Immature natural killer cell (primary cell): ENCODE data around the gene DOK5. TPM values are rescaled to one million over a fixed set of nuclear protein-coding genes. Genes with fewer than 3 reads are reported as not detected.
"Not testable (repeated sequence)": the region's sequence is repeated elsewhere in the genome, so short reads cannot be mapped to it uniquely, and the experiment has no call there.

ENCODE experiments used
- DNase-seq, 3 donors: peaks; one replicate each; pipeline ENCODE4 v3.0.0; 2022; ENCODE audit warnings: mixed read lengths in 1 of 3
- H3K27ac Mint-ChIP-seq, 6 donors: one replicate each; pipeline ENCODE4 v1.8.0; 2020; ENCODE audit warnings: mixed read lengths in 6 of 6, mild to moderate bottlenecking in 5 of 6, inconsistent platforms in 4 of 6, moderate library complexity in 3 of 6
- H3K27me3 Mint-ChIP-seq, 3 donors: one replicate each; pipeline ENCODE4 v1.8.0; 2020 to 2021; ENCODE audit warnings: low read depth in 3 of 3, mild to moderate bottlenecking in 3 of 3, mixed read lengths in 3 of 3, moderate library complexity in 3 of 3, inconsistent platforms in 1 of 3
- H3K36me3 Mint-ChIP-seq, 3 donors: one replicate each; pipeline ENCODE4 v1.8.0; 2020; ENCODE audit warnings: mixed read lengths in 3 of 3, inconsistent platforms in 2 of 3, mild to moderate bottlenecking in 2 of 3
- H3K4me1 Mint-ChIP-seq, 2 donors: one replicate each; pipeline ENCODE4 v1.8.0; 2020; ENCODE audit warnings: inconsistent platforms in 2 of 2, mild to moderate bottlenecking in 2 of 2, mixed read lengths in 2 of 2, moderate library complexity in 1 of 2
- H3K4me3 Mint-ChIP-seq, 5 donors: one replicate each; pipeline ENCODE4 v1.8.0; 2020; ENCODE audit warnings: mild to moderate bottlenecking in 5 of 5, mixed read lengths in 5 of 5, inconsistent platforms in 3 of 5, moderate library complexity in 3 of 5
- H3K9me3 Mint-ChIP-seq, 6 donors: one replicate each; pipeline ENCODE4 v1.8.0; 2020; ENCODE audit warnings: mild to moderate bottlenecking in 6 of 6, mixed read lengths in 6 of 6, inconsistent platforms in 4 of 6, moderate library complexity in 3 of 6
- polyA plus RNA-seq, 3 donors: library from polyadenylated mRNA; unstranded; fragments of 300-500 nt; fragmentation: Illumina TruSeq; gene quantifications; one replicate each; pipeline ENCODE4 v1.2.3, GENCODE V29; 2021

DOK5 gene
- polyA plus RNA-seq: not detected

DNA sequence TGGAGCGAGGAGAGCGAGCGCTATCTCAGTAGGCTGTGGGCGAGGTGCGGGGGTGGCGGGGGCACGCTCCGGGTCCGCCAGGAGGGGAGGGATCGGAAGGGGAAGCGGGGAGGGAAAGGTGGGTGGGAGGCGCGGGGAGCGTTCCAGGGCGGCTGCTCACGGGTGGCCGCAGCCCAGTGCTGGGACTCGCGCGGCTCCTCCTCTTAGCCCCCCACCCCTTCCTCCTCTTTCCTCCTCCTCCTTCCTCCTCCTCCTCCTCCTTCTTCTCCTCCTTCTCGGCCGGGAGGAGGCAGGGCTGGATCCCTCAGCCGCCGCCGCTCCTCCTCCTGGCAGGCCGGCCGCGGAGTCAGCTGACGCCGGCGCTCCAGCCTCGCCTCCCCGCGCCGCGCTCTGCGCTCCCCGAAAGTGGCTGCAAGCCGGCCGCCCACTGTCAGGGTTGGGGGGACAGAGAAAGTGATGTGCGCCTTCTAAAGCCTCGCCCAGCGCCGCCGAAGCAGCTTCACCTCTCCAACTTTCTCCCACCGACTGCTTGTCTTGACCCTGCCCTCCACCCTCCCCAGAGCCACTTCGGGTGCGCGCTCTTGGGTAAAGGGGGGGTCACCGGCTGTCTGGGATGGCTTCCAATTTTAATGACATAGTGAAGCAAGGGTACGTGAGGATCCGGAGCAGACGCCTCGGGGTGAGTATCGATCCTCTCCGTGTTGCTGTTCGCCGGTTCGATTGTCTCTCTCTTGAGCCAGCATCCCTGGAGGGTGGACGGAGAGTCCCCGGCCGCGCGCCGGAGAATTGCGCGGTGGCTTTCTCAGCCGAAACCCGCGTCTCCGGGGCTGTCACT, at the start of gene DOK5:
Gene DOK5 (plus strand): TSS at position 260 of the 835 bp plus-strand sequence. CDS start 354 bp downstream, at position 614.
- DNase-seq: peak in 1 of 3 donors; percentile 0
- H3K36me3 Mint-ChIP-seq: peaks cover 0 to 3% (median 0%) of the 10 kb centered on the region in 3 donors
- no peak within 1 kb of the TSS for H3K27ac Mint-ChIP-seq
- H3K4me3 Mint-ChIP-seq: no peak within 1 kb of the TSS
- peaks cover 12 to 17% (median 17%) of the 10 kb centered on the region in 3 donors for H3K27me3 Mint-ChIP-seq
- H3K9me3 Mint-ChIP-seq: peaks cover 0 to 10% (median 2%) of the 10 kb centered on the region in 6 donors
- H3K4me1 Mint-ChIP-seq: no peaks in the 10 kb centered on the region

DNA sequence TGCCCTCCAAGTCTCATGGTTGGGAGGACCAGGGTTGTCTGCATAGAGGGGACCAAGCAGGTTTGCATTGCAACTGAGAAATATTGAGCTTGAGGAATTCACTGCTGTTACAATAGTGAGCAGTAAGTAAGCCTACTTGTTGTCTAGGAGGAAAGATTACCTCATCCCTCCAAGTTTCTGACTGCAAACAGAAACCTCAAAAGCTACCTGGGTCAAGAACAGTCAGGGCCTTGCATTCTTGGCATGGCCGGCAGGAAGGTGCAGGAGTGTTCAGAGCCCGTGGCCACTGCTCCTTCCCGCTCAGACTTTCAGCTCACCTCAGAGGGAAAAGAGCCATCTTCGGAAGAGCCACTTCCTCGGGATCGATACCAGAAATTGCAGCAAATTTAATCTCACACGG, 46.0 kb upstream of the DOK5 start:
- Mint-ChIP-seq H3K4me3 (no peak overlapping the region), H3K27me3 (peaks cover 2 to 3% (median 3%) of the 10 kb centered on the region in 3 donors), H3K27ac (no peak overlapping the region), H3K4me1 (no peaks in the 10 kb centered on the region), H3K36me3 (no peaks in the 10 kb centered on the region), H3K9me3 (peaks cover 0 to 7% (median 1%) of the 10 kb centered on the region in 6 donors)
- DNase-seq: no peak

DNA sequence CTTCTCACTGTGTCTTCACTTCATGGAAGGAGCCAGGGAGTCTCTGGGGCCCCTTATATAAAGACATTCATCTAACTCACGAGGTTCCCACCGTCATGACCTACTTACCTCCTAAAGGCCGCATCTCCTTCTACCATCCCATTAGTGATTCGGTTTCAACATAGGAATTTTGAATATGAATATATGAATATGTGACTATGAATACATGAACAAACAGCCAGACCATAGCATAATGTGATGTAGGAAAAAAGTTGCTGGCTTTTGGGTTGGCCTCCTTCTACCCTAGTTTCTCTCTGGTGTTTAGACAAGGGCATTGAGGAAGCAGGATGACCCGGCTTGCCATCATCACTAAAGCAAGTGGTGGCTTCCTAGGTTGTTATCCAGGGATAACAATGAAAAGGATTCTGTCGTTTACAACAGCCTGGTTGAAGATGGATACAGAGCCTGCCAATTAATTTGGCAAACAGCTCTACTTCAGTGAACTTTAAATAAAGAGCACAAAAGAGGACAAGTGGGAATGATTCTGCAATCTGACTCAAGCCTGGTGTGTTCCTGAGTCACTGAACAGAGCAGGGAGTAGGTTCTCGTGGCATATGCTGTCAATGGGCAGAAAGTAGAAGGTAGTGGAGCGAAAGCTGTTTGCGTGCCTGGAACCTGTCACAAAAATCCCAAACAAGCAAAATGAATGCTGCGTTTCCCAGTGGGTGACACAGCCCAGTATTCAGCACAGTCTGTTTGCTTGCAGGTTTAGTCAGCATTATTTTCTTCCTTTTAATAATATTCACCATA, 44.0 kb upstream of the DOK5 start:
- Mint-ChIP-seq H3K27me3 (peaks cover 0 to 7% (median 3%) of the 10 kb centered on the region in 3 donors), H3K36me3 (no peaks in the 10 kb centered on the region), H3K4me1 (no peaks in the 10 kb centered on the region), H3K4me3 (no peak overlapping the region), H3K9me3 (no peaks in the 10 kb centered on the region), H3K27ac (no peak overlapping the region)
- no peak for DNase-seq

DNA sequence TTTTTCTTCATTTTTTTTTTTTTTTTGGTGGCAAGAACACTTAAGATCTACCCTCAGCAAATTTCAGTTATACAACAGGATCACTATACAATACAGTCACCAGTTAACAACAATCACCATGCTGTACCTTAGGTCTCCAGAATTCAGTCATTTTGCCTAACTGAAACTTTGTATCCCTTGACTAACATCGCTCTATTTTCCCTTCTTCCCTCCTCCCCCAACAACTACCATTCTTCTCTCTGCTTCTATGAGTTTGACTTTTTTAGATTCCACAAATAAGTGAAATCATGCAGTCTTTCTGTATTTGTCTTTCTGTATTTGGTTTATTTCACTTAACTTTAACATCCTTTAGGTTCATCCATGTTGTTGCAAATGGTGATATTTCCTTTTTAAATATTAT, 42.4 kb upstream of the DOK5 start:
- H3K4me3 Mint-ChIP-seq: no peak overlapping the region
- no peaks in the 10 kb centered on the region for H3K9me3 Mint-ChIP-seq
- H3K4me1 Mint-ChIP-seq: no peaks in the 10 kb centered on the region
- H3K27ac Mint-ChIP-seq: no peak overlapping the region
- H3K36me3 Mint-ChIP-seq: no peaks in the 10 kb centered on the region
- no peak for DNase-seq
- H3K27me3 Mint-ChIP-seq: peaks cover 0 to 7% (median 3%) of the 10 kb centered on the region in 3 donors

DNA sequence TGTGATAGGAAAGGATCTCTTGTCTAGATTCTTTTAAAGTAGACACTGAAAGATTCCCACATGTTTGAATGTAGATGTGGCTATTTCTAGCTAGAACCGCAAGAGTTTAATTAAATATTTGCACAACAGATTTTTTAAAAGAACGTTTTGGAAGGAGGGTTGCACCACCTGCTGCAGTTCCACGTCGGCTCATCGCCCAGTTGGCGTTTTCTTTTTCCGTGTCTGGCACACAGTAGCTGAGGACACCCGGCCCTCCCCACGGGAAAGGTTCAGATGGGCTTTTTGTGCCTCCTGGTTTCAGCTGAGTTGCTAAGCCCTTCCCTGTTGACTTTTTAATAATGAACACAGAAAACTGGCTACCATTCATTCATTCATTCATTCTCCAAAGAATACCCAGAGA, 41.8 kb upstream of the DOK5 start:
- peaks cover 0 to 7% (median 3%) of the 10 kb centered on the region in 3 donors for H3K27me3 Mint-ChIP-seq
- H3K9me3 Mint-ChIP-seq: no peaks in the 10 kb centered on the region
- no peak for DNase-seq
- no peak overlapping the region for H3K4me3 Mint-ChIP-seq
- no peak overlapping the region for H3K27ac Mint-ChIP-seq
- H3K36me3 Mint-ChIP-seq: no peaks in the 10 kb centered on the region
- no peaks in the 10 kb centered on the region for H3K4me1 Mint-ChIP-seq

DNA sequence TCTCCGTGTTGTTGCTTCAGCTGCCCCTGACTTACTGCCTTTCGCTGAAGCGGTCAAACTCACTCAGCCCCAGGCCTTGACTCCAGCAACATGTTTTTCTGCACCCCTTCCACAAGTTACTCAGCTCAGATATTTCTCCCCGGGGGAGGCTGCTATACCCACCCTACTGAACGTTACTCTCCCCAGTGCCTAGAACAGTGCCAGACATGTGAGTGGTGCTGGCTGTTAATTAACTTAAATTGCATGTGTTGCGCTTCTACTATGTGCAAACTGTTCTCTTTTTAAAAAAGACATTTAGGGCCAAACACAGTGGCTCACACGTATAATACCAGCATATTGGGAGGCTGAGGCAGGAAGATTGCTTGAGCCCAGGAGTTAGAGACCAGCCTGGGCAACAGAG, 41.2 kb upstream of the DOK5 start:
- no peak for DNase-seq
- no peaks in the 10 kb centered on the region for H3K4me1 Mint-ChIP-seq
- H3K4me3 Mint-ChIP-seq: no peak overlapping the region
- no peaks in the 10 kb centered on the region for H3K36me3 Mint-ChIP-seq
- H3K9me3 Mint-ChIP-seq: no peaks in the 10 kb centered on the region
- H3K27me3 Mint-ChIP-seq: peaks cover 0 to 7% (median 3%) of the 10 kb centered on the region in 3 donors
- no peak overlapping the region for H3K27ac Mint-ChIP-seq

DNA sequence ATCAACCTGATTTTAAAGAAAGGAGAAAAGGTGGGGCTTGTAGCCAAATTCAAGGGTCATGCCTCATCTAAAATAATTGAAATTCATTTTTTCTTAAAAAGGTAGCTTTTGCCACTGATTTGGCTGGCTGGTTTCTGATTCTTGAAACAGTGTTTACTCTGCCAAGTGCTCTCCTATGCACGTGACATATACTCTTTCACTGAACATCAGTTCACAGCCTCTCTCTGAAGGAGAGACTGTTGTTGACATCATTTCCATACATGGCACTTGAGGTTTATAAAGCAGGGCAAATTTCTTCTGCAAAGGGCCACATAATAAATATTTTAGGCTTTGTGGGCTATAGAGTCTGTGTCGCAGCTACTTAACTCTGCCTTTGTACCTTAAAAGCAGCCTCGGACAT, 40.4 kb upstream of the DOK5 start:
- DNase-seq: no peak
- H3K9me3 Mint-ChIP-seq: peaks cover 0 to 3% (median 0%) of the 10 kb centered on the region in 6 donors
- no peaks in the 10 kb centered on the region for H3K4me1 Mint-ChIP-seq
- peaks cover 0 to 7% (median 2%) of the 10 kb centered on the region in 3 donors for H3K27me3 Mint-ChIP-seq
- no peak overlapping the region for H3K4me3 Mint-ChIP-seq
- no peak overlapping the region for H3K27ac Mint-ChIP-seq
- no peaks in the 10 kb centered on the region for H3K36me3 Mint-ChIP-seq

DNA sequence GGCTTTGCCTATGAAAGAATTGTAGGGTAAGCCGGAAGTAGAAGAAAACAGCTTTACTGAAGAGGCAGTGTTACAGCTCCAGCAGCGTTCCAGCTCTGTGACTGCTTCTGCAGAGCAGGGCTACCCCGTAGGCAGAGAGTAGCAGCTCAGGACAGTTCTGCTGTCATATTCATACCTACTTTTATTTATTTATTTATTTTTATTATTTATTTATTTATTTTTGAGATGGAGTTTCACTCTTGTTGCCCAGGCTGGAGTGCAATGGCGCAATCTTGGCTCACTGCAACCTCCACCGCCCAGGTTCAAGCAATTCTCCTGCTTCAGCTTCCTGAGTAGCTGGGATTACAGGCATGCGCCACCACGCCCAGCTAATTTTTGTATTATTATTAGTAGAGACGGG, 39.0 kb upstream of the DOK5 start:
- H3K27me3 Mint-ChIP-seq, H3K36me3 Mint-ChIP-seq, H3K9me3 Mint-ChIP-seq, DNase-seq, H3K4me3 Mint-ChIP-seq, H3K27ac Mint-ChIP-seq, H3K4me1 Mint-ChIP-seq: not testable (repeated sequence)

DNA sequence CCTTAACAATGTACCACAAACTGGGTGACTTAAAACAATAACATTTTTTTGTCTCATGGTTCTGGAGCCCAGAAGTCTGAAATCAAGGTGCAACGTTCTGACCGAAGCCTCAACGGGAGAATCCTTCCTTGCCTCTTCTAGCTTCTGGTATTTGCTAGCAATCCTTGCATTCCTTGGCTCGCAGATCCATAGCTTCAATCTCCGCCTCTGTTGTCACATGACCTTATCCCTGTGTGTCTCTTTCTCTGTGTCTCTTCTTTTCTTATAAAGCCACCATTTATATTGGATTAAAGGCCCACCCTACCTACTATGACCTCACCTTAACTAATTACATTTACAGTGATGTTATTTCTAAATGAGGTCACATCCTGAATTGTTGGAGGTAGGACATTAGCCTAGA, 37.2 kb upstream of the DOK5 start:
- no peak overlapping the region for H3K4me3 Mint-ChIP-seq
- H3K9me3 Mint-ChIP-seq: peaks cover 0 to 5% (median 0%) of the 10 kb centered on the region in 6 donors
- H3K4me1 Mint-ChIP-seq: no peaks in the 10 kb centered on the region
- DNase-seq: no peak
- H3K36me3 Mint-ChIP-seq: no peaks in the 10 kb centered on the region
- peaks cover 0 to 4% (median 2%) of the 10 kb centered on the region in 3 donors for H3K27me3 Mint-ChIP-seq
- no peak overlapping the region for H3K27ac Mint-ChIP-seq

DNA sequence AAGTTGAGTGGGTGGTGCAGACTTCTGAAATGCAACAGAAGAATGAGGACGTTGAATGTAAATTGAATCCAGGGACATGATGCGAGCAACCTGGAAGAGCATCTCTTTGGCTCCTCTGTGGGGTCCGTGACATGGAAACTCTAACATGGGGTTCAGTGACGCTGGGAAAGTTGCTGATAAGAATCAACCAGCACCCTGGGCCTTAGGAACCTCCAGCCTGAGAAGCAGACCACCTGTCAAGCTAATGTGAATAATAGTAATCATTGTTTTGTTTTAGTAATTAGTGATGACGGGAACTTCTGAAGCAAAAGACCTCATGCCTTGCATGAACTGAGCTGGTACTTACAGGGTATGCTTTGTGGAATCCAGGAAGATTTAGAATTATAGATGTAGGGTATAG, 25.2 kb upstream of the DOK5 start:
- H3K36me3 Mint-ChIP-seq: no peaks in the 10 kb centered on the region
- no peaks in the 10 kb centered on the region for H3K4me1 Mint-ChIP-seq
- peaks cover 0 to 4% (median 0%) of the 10 kb centered on the region in 6 donors for H3K9me3 Mint-ChIP-seq
- no peak for DNase-seq
- no peak overlapping the region for H3K4me3 Mint-ChIP-seq
- H3K27ac Mint-ChIP-seq: no peak overlapping the region
- H3K27me3 Mint-ChIP-seq: no peaks in the 10 kb centered on the region

DNA sequence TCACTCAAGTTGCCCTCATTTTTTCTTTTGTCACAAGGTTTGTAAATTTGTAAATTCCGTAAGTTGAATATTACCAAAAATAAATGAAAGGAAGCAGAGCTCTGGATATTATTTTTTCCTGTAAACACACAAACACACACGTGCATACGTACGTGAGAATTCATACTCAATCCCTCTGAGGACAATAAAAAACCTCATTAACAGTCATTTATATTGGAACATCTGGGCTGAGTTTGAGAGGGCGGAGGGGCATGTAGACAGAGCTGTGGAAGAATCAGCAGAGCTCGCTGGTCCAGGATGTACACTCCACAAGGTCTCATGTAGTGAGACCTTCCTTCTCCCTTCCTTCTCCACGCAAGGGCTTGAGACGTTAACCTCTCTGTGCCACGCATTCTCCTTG, 24.2 kb upstream of the DOK5 start:
- Mint-ChIP-seq H3K36me3 (no peaks in the 10 kb centered on the region), H3K9me3 (peaks cover 0 to 4% (median 0%) of the 10 kb centered on the region in 6 donors), H3K4me3 (no peak overlapping the region), H3K27ac (no peak overlapping the region), H3K27me3 (no peaks in the 10 kb centered on the region), H3K4me1 (no peaks in the 10 kb centered on the region)
- DNase-seq: no peak

DNA sequence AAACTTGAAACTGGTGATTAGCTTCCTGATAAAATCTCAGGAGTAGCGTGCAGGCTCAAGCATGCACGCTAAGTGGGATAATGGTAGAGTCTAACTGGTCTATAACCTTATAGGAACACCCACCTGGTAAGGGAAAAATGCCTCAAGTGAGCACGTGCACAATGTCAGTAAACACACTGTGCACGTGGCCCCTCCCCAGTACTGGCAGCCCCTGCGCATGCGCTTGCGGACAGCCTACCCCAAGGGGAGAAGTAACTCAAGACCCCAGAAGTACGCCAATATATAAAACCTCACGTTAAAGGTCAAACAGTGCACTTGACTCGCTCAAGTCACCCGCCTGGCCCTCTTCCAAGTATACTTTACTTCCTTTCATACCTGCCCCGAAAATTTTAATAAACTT, 23.1 kb upstream of the DOK5 start:
- no peak overlapping the region for H3K4me3 Mint-ChIP-seq
- H3K27ac Mint-ChIP-seq: no peak overlapping the region
- no peaks in the 10 kb centered on the region for H3K4me1 Mint-ChIP-seq

DNA sequence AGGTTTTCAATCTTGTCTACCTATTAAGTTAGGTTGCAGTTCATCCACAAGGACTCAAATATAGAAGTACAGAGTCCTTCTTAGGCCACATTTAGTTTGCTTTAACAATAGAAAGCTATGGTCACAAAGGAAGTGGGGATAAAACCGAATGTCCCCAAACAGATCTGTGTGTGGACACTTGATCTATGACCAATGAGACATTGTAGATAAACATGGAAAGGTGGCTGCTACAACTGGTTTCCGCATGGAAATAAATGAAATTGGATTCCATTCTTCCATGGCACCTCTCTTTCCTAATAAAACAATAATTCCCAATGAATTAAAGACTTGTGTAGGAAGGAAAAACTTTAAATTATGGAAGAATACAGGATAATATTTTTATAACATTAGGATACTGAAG, 20.4 kb upstream of the DOK5 start:
- Mint-ChIP-seq H3K4me1 (no peaks in the 10 kb centered on the region), H3K27me3 (peaks cover 0 to under 1% (median 0%) of the 10 kb centered on the region in 3 donors), H3K4me3 (no peak overlapping the region), H3K36me3 (no peaks in the 10 kb centered on the region), H3K9me3 (peaks cover 0 to 4% (median 0%) of the 10 kb centered on the region in 6 donors), H3K27ac (no peak overlapping the region)
- no peak for DNase-seq

More for the DNA sequence above, 23.1 kb upstream of the DOK5 start:
- Mint-ChIP-seq H3K27me3 (no peaks in the 10 kb centered on the region), H3K9me3 (peaks cover 0 to 4% (median 0%) of the 10 kb centered on the region in 6 donors), H3K36me3 (no peaks in the 10 kb centered on the region)
- DNase-seq: no peak

DNA sequence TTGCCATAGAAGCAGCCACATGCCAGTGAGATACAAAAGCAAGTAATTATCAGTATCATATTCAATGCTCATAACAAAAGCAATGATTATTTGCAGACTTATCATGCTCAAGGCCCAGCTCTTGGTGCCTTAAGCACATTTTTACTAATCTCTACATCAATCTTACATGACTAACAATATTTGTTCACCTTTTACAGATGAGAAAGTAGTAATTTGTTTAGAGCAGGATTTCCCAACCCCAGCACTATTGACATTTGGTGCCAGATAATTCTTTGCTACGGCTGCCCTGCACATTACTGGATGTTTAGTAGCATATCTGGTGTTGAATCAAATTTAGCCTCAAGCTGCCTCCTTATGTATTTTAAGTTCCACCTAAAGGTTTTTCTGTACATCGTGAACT, 19.0 kb upstream of the DOK5 start:
- DNase-seq: no peak
- Mint-ChIP-seq H3K27ac (no peak overlapping the region), H3K4me3 (no peak overlapping the region), H3K36me3 (no peaks in the 10 kb centered on the region), H3K4me1 (no peaks in the 10 kb centered on the region), H3K27me3 (peaks cover 0 to 4% (median 0%) of the 10 kb centered on the region in 3 donors), H3K9me3 (peaks cover 0 to 4% (median 0%) of the 10 kb centered on the region in 6 donors)
